Gastrocnemius medialis (tissue), 4 donors: ENCODE results near the gene RNF41. TPM values are rescaled to one million over a fixed set of nuclear protein-coding genes. Genes with fewer than 3 reads are reported as not detected.

Experiments used
- ATAC-seq, 2 donors: fragments of 150-250 bp; one replicate each; pipeline ENCODE4 v1.9.1; 2016
- DNase-seq, 2 donors: peaks; one replicate each; pipeline ENCODE4 v3.0.0-alpha.2; 2019
- H3K27ac ChIP-seq, 4 donors: fragments of 200-600 bp; sonication (generic); 1 replicate in 1 of 4; 2 replicates in 3 of 4; pipeline ENCODE4 v1.5.1; 2016 to 2018; ENCODE audit warnings: mild to moderate bottlenecking in 2 of 4, moderate library complexity in 1 of 4
- H3K27me3 ChIP-seq, 3 donors: fragments of 200-600 bp; sonication (generic) in 2 of 3; 1 replicate in 1 of 3; 2 replicates in 2 of 3; pipeline versions ENCODE4 v1.5.1 to v1.6.0; 2016 to 2019; ENCODE audit warnings: mild to moderate bottlenecking in 1 of 3, moderate library complexity in 1 of 3
- H3K36me3 ChIP-seq, 2 donors: fragments of 200-600 bp; sonication (generic) in 1 of 2; one replicate each; pipeline ENCODE4 v1.5.1; 2017 to 2018
- H3K4me1 ChIP-seq, 2 donors: fragments of 200-600 bp; sonication (generic) in 1 of 2; one replicate each; pipeline ENCODE4 v1.5.1; 2016 to 2017; ENCODE audit warnings: mild to moderate bottlenecking in 2 of 2
- H3K4me3 ChIP-seq, 4 donors: fragments of 200-600 bp; sonication (generic) in 3 of 4; 1 replicate in 1 of 4; 2 replicates in 3 of 4; pipeline ENCODE4 v1.5.1; 2016 to 2019; ENCODE audit warnings: mild to moderate bottlenecking in 2 of 4
- H3K9me3 ChIP-seq, 3 donors: fragments of 200-600 bp; sonication (generic) in 2 of 3; 1 replicate in 1 of 3; 2 replicates in 2 of 3; pipeline ENCODE4 v1.5.1; 2016 to 2019
- POLR2A ChIP-seq, 2 donors: fragments of 450-650 bp; IDR thresholded peaks; one replicate each; pipeline ENCODE4 v1.6.1; 2017; ENCODE audit warnings: antibody characterized with exemption in 2 of 2, mild to moderate bottlenecking in 2 of 2, moderate library complexity in 2 of 2
- in situ Hi-C, 4 donors: fragments of 200-750 bp; cut with MboI; loops; one replicate each; pipeline versions ENCODE4 v1.15.0 to v1.8.0; 2017; ENCODE audit warnings: low sequenced_read_pairs in 4 of 4
- intact Hi-C: fragments of 100-400 bp; cut with DNase I; formaldehyde crosslinking; loops from one replicate; pipeline ENCODE4 v1.15.1; 2023; ENCODE audit warnings: low total_unique reads
- total RNA-seq, 4 donors: library from RNA; depleted of rRNA; stranded (reverse); fragments of >200 nt; gene quantifications; one replicate each; pipeline versions ENCODE4 v1.1.0 to v1.2.3, GENCODE V29; 2016
- TF ChIP-seq, protein P1 (sequence below), 5 experiments: fragments of 450-650 bp in 3 of 5; fragments of 200-600 bp in 2 of 5; sonication (generic) in 2 of 5; IDR thresholded peaks in 4 of 5; conservative IDR thresholded peaks in 1 of 5; 1 replicate in 4 of 5; 2 replicates in 1 of 5; pipeline ENCODE4 v1.5.1; 2016 to 2019; ENCODE audit warnings: antibody characterized with exemption in 5 of 5, mild to moderate bottlenecking in 3 of 5, moderate library complexity in 3 of 5

The RNF41 gene
- total RNA-seq, 4 donors from 2014 or later: 46.5 to 58.9 (median 54.8) TPM

DNA sequence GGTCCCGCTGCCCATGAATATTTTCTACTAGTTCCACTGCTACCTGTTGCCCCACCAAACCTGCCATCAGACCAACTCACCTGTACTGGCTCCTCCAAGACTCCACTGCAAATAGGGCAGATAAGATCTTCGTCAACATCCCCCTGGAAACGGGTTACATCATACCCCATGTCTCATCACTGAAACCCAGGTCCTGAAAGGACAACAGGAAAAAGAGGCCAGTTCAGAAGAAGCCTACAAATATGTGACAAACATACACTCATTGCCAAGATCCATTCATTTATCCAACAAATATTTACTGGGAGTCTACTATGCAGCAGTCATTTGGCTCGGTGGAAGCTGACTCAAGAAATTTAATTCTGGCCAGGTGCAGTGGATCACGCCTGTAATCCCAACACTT lies 7.8 kb downstream of the RNF41 start:
- H3K9me3 ChIP-seq: no peaks in the 10 kb centered on the region
- DNase-seq (no peak), ATAC-seq (no peak)
- in situ Hi-C loops: no loop called here
- no peaks in the 10 kb centered on the region for H3K27me3 ChIP-seq
- H3K4me1 ChIP-seq: peaks cover 0 to 6% of the 10 kb centered on the region in 2 donors
- no peak overlapping the region for H3K4me3 ChIP-seq
- intact Hi-C loops: no loop called here
- no peak overlapping the region for H3K27ac ChIP-seq
- TF ChIP-seq POLR2A (IDR thresholded peaks at IDR 0.05): no peak
- TF ChIP-seq, protein P1, sequence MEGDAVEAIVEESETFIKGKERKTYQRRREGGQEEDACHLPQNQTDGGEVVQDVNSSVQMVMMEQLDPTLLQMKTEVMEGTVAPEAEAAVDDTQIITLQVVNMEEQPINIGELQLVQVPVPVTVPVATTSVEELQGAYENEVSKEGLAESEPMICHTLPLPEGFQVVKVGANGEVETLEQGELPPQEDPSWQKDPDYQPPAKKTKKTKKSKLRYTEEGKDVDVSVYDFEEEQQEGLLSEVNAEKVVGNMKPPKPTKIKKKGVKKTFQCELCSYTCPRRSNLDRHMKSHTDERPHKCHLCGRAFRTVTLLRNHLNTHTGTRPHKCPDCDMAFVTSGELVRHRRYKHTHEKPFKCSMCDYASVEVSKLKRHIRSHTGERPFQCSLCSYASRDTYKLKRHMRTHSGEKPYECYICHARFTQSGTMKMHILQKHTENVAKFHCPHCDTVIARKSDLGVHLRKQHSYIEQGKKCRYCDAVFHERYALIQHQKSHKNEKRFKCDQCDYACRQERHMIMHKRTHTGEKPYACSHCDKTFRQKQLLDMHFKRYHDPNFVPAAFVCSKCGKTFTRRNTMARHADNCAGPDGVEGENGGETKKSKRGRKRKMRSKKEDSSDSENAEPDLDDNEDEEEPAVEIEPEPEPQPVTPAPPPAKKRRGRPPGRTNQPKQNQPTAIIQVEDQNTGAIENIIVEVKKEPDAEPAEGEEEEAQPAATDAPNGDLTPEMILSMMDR (IDR thresholded peaks at IDR 0.05 in 4 of 5, conservative IDR thresholded peaks at IDR 0.05 in 1 of 5): no peak
- peaks cover 2 to 60% of the 10 kb centered on the region in 2 donors for H3K36me3 ChIP-seq

DNA sequence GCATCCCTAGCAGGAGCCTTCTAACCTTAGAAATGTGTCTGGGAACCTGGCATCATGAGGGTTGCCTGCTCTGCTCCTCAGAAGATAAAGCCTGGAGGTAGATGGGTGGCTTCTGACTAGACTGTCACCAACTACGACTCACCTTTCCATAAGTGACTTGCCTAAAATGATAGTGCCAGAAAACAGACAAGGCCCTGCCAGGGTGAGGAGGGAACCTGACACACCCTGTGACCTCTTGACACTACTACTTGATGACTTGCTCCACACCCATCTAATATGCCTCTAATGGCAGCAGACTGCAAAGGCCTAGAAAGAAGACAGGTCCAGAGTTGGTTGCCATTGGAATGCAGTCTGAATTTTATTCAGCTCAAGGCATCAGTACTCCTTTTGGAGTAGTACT lies 9.4 kb downstream of the RNF41 start:
- H3K27ac ChIP-seq: peak overlapping the region in 1 of 4 donors; percentile 3
- intact Hi-C loops: no loop called here
- no peaks in the 10 kb centered on the region for H3K9me3 ChIP-seq
- H3K36me3 ChIP-seq: peaks cover 2 to 75% of the 10 kb centered on the region in 2 donors
- peaks cover 0 to 6% of the 10 kb centered on the region in 2 donors for H3K4me1 ChIP-seq
- in situ Hi-C loops: no loop called here
- DNase-seq (no peak), ATAC-seq (no peak)
- no peaks in the 10 kb centered on the region for H3K27me3 ChIP-seq
- no peak overlapping the region for H3K4me3 ChIP-seq
- TF ChIP-seq POLR2A (IDR thresholded peaks at IDR 0.05): no peak
- TF ChIP-seq, protein P1 (IDR thresholded peaks at IDR 0.05 in 4 of 5, conservative IDR thresholded peaks at IDR 0.05 in 1 of 5): no peak

DNA sequence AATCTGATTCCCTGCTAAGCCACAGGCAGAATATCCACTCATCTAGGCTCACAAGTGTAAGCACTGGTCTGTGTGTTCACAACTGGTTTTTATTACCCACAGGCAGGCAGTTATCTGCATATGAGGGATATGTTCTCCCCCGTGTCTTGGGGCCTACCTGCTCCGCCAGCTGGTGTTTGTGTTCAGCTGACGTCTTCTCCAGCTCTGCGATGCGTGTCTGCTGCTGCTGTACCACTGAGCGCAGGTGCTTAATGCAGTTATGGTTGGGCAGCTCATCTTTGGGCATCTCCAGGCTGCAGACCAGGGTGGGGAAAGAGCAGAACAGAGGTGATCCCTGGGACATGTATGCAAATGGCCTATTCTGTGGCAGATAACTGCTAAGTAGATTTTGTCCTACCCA lies 13.7 kb downstream of the RNF41 start:
- H3K4me1 ChIP-seq: peaks cover 0 to 13% of the 10 kb centered on the region in 2 donors
- no peak for ATAC-seq
- intact Hi-C loops (no loop called here), in situ Hi-C loops (no loop called here)
- no peak for DNase-seq
- no peaks in the 10 kb centered on the region for H3K27me3 ChIP-seq
- no peak overlapping the region for H3K27ac ChIP-seq
- no peak for TF ChIP-seq POLR2A (IDR thresholded peaks at IDR 0.05)
- TF ChIP-seq, protein P1 (IDR thresholded peaks at IDR 0.05 in 4 of 5, conservative IDR thresholded peaks at IDR 0.05 in 1 of 5): no peak
- H3K4me3 ChIP-seq: no peak overlapping the region
- H3K36me3 ChIP-seq: peaks cover 2 to 71% of the 10 kb centered on the region in 2 donors
- no peaks in the 10 kb centered on the region for H3K9me3 ChIP-seq

DNA sequence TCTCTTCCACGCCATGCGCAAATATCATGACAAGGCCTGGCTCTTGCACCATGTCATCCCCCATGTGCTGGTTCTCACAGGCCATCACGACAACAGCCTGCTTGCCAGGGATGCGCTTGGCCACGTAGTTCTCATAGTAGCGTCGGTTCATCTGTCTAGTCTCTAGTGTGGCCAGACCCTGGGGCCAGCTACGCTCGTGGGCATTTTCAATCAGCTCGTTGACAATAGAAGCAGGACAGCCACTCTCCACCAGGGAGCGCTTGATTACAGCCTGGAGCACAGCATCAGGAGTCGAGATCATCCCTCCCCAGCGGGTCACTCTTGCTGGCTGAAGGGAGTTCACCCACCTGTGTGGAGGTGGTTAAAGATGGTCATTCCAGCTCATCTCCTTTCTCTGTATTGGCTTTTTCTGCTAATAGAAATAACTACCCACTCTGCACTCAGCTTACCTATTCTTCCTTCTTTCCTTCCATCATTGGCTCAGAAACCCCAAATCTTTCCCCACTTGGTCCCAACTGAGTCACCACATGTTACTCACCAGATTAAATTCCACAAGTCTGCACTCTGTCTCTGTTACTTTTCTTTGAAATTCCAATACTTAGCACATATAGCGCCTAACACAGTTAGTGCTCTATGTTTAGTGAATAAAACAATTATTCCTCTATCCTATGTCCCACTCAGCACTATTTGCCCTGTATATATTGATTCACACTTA lies 15.1 kb downstream of the RNF41 start:
- H3K4me3 ChIP-seq: no peak overlapping the region
- no peaks in the 10 kb centered on the region for H3K9me3 ChIP-seq
- peak; percentile 55 to 72 for ATAC-seq
- DNase-seq: peak; percentile 22 to 56
- in situ Hi-C loops: no loop called here
- TF ChIP-seq, protein P1 (IDR thresholded peaks at IDR 0.05 in 4 of 5, conservative IDR thresholded peaks at IDR 0.05 in 1 of 5): peak in 4 of 5 experiments; percentile 45 to 55 (median 55)
- TF ChIP-seq POLR2A (IDR thresholded peaks at IDR 0.05): no peak
- peaks cover 0 to 57% of the 10 kb centered on the region in 2 donors for H3K36me3 ChIP-seq
- peaks cover 0 to 13% of the 10 kb centered on the region in 2 donors for H3K4me1 ChIP-seq
- H3K27me3 ChIP-seq: no peaks in the 10 kb centered on the region
- H3K27ac ChIP-seq: peak overlapping the region in 1 of 4 donors; percentile 8
- intact Hi-C loops: no loop called here
